ENCODE results near the gene SLC6A13.

SLC6A13 gene

DNA sequence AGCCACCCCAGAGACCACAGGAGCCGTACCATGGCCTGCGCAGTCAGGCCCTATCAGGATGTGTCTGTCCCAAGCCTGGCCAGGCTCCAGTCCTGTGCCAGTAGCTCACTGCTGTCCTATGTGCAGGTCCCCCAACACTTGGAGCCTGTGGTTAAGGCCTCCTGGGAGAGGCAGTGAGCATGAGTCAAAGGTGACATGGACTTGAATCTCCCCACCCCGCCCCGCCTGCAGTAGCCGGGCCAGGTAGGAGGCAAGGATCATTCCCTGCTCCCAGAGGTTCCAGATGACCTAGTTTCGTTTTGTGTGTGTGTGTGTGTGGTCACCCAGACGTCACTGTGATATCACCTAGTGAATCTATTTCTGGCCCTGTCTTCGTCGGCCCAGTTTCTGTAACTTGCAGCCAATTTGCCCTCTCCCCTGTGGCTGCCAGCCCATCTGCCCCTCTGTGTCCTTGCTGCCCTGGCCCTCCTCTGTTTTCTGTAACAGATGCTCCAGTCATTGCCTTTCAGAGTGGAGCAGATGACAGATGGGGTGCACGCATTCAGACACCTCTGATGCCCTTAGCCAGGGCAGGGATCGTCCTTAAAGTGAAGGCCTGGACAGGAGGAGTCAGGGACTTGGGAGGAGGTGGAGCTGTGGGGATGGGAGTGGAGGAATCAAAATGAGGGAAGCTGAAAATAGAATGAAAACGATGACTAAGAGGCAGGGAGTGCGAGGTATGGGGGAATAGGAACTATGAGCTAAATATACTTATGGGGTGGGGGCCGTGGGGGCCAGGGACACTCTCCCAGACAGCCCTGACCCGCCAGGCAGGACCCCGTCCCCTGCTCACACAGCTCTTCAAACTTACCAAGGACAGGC lies 86.1 kb downstream of the SLC6A13 start:
- no peak for DNase-seq

- DNase-seq, result no peak
These were observed 86.9 kb downstream of the SLC6A13 start for GRCh38 chr12:175759-176158.

GRCh38 chr12:175250-175649 lies 87.4 kb downstream of the SLC6A13 start:
- no peak for DNase-seq

GRCh38 chr12:174596-174995 lies 88.0 kb downstream of the SLC6A13 start:
- DNase-seq, result no peak

DNA sequence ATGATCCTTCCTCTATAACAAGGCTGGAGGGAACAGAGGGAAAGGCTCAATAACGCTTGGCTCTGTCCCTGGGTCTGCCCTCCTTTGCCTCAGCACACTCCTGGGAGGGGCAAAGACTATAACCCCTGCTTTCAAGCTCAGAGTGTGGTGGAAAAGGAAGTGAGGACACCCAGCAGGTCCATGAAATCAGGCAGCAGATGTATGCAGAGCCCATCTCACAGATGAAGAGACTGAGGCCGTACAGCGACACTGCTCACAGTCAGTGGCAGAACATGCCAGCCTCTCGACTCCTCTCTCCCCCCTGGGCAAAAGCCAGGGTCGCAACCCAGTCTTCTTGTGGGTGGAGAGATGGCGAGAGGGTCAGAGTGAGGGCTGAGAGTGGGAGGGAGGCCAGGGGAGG lies 88.5 kb downstream of the SLC6A13 start:
- no peak for DNase-seq

DNA sequence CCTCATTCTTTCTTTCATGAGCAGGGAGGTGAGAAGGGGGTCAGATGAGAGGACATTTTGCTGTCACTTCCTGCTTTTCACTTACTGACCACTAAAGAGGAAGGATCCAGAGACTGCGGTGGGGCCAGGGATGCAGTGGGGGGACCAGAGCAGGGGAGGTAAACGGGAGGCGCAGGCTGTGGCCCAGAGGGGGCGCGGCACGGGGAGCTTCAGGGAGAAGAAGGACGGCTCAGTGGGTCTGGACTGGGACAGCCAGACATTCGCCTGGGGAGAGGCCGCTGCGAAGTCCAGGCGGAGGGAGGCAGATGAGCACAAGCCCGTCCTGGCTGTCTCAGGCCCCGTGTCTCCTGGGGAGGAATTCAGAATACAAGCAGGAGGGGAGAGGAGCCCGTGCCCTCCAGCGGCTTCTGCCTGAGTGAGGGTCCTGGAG lies 89.9 kb downstream of the SLC6A13 start:
- DNase-seq, result no peak

- no peak for DNase-seq
These were observed 90.6 kb downstream of the SLC6A13 start for GRCh38 chr12:171743-172676.

- no peak for DNase-seq
These were observed 91.4 kb downstream of the SLC6A13 start for GRCh38 chr12:171276-171675.

All from stimulated activated CD4-positive, alpha-beta T cell treated with anti-CD3 and anti-CD28 coated beads, Interleukin-2, amount 100 ng/mL, for 48 hours (primary cell).